GM19455 (cell line): ENCODE measurements around the gene ELAVL1.
"Not testable (repeated sequence)": the region's sequence is repeated elsewhere in the genome, so short reads cannot be mapped to it uniquely, and the experiment has no call there.

ENCODE experiments used
- ATAC-seq: cut with Tn5 transposase; IDR thresholded peaks from one replicate; pipeline ENCODE4 v1.9.1; 2021; ENCODE audit not compliant: unreplicated experiment

ELAVL1 gene

GRCh38 chr19:8005534-8006256 is at the start of gene ELAVL1:
TSS of gene ELAVL1 (minus strand) at chr19:8005641. CDS start at chr19:7991815, 13,826 bp downstream.
- peak; percentile 64 for ATAC-seq

DNA sequence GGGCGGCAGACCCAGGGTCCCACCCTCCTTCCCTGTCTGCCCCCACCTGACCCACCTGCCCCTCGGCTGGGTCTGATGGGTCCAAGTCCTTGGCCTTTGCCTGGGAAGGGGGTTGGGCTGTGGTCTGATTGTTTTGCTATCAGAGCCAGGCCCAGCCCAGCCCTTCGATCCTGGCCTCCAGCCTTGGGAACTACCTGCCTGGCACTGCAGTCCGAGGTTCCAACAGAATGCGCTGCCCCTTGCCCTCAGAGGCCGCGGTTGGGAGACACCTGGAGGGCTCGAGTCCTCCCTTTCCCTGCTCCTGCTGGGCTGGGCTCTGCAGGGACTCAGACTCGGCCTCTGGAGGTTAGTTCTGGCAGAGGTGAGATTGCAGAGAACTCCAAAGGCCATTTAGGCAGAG is 48.7 kb upstream of the ELAVL1 start:
- no peak for ATAC-seq

- no peak for ATAC-seq
These were observed 47.0 kb upstream of the ELAVL1 start, which contains the start of gene CCL25 for GRCh38 chr19:8052464-8052859. TSS of gene CCL25 (plus strand) at chr19:8052760. CDS start at chr19:8053050, 290 bp downstream.

DNA sequence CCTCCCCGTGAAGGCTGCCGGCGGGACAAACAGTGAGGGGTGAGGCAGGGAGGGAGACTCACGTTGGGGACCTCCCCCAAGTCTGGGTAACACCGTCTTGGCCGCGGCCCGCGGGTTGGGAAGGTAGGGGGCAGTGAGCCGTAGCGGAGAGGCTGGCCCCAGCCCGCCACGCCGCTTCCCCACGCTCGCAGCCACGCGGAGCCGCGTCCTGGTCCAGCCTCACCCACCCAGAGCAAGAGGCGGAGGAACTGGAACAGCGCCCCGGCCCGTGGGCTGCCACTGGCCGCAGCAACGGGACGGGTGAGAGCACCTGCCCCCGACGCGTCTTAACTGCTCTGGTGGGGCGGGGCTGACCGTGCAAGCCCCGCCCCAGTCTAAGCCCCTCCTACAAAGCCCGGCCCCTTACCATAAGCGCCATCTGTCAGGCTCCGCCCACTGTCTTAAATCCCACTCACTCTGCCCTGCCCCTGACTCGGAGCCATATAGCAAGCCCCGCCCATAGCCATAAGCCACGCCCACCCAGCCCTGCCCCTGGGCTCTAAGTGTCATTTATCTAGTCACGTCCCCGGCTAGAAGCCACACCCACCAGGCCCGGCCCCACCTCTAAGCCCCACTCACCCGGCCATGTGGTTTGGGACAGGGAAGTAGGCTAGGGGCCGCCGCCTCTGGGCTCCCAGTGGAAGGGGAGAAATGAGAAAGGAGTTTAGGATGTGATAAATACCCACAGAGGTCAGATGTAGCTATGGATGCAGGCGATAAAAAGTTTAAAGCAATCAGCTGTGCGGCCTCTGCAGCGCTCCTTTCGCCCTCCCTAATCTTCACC is 45.0 kb upstream of the ELAVL1 start:
- peak; percentile 76 for ATAC-seq

DNA sequence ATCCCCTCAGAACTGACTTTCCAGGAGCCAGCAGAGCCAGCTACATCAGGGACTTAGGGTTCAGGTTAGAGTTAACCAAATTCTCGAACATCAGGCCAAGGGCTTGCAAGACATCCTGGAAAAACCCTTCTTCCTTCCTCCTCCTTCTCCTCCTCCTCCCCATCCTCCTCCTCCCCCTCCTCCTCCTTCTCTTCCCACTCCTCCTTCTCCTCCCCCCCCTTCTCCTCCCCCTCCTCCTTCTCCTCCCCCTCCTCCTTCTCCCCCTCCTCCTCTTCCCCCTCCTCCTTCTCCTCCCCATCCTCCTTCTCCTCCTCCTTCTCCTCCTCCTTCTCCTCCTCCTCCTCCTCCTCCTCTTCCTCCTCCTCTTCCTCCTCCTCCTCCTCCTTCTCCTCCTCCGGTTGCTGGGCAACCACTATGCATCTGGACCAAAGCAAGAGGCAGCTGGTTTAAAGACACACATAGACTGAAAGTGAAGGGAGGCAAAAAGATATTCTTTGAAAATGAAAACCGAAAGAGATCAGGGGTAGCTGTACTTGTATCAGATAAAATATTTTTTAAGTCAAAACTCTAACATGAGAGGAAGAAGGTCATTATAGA is 41.2 kb upstream of the ELAVL1 start:
- ATAC-seq = no peak

DNA sequence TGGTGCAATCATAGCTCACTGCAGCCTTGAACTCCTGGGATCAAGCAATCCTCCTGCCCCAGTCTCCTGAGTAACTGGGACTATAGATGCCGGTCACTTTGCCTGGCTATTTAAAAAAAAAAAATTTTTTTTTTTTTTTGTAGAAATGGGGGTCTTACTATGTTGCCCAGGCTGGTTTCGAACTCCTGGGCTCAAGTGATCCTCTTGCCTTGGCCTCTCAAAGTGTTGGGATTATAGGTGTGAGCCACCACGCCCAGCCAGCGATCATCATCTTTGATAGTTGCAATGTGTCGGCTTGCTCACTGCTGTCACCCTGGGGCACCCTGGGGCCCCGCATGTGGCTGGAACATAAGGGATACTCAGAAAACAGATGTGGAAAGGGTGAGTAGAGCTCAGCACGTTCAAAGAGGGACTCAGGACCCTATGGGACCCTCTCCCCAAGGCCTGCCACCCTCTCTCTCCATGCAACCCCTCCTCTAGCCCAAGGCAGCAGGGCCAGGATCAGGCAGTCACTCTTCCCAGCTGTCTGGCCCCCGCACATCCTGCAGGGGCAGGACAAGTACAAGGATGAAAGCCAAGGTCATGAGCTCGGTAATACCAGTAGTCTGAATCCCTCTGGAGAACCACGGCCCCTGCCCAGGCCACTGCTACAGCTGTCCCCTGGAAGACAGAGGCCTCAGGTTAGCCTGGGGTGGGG is 40.6 kb upstream of the ELAVL1 start:
- no peak for ATAC-seq

GRCh38 chr19:8044018-8044417 is 38.6 kb upstream of the ELAVL1 start:
- no peak for ATAC-seq

- ATAC-seq = no peak
These were observed 37.5 kb upstream of the ELAVL1 start for GRCh38 chr19:8042900-8043299.

DNA sequence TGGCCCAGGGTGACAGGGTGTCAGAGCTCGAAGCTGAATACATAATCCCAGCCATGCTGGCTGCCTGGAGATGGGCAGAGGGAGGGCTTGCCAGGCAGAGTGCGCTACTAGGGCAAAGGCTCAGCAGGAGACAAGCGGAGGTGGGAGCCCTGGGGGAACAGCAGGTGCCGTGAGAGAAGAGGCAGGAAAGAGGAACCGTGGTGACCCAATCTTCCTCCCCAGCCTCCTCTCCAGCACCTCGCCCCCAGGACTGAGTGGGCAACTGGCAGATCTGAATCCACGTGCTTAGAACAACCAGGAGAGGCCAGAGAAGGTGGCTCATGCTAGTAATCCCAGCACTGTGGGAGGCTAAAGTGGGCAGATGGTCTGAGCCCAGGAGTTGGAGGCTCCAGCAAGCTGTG is 36.1 kb upstream of the ELAVL1 start:
- no peak for ATAC-seq

DNA sequence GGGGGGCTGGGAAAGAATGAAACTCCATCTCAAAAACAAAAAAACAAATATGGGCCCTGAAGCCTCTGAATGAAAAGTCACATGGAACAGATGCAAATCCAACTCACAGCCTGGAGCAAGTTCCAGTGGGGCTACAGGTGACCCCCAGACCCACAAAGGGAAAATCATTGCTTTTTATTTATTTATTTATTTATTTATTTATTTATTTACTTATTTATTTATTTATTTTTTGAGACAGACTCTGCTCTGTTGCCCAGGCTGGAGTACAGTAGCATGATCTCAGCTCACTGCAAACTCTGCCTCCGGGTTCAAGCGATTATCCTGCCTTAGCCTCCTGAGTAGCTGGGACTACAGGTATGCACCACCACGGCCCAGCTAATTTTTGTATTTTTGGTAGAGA is 33.8 kb upstream of the ELAVL1 start:
- no peak for ATAC-seq

DNA sequence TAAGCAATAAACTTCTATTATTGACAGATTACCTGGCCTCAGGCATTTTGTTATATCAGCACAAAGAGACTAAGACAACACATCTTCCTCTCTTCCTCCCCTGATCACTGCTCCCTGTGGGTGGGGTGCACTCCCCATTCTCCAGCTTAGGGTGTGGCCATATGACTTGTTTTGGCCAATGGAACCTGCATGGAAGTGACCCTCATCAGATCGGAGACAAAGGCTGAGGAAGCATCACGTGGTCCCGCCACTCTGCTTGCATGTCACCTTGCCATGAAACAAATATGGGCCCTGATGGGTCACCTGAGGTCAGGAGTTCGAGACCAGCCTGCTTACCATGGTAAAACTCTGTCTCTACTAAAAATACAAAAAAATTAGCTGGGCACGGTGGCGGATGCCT is 33.4 kb upstream of the ELAVL1 start:
- no peak for ATAC-seq

DNA sequence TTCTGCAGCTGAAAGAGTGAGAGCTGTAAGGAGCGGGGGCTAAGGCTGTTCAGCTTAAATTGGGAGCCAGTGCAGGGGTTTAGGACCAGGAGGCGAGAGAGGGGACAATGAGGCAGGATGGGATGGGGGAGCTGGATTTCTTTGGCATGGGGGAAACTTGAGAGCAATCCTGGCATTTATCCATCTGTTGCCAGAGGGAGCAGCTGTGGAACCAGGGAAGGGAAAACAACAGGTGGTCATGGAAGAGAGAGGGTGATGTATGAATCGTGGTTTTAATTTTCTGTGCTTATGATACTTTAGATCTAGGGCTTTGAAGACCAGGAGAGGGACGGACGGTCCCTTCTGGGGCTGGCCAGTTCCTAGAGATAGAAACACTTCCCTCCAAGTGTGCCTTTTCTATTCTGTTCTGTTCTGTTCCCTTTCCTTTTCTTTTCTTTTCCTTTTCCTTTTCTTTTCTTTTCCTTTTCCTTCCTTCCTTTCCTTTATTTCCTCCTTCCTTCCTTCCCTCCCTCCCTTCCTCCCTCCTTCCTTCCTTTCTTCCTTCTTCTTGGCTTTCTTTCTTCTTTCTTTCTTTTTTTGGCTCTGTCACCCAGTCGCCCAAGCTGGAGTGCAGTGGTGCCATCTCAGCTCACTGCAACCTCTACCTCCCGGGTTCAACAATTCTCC is 31.1 kb upstream of the ELAVL1 start:
- ATAC-seq = no peak

- no peak for ATAC-seq
These were observed 28.7 kb upstream of the ELAVL1 start for GRCh38 chr19:8034178-8034525.

GRCh38 chr19:8033287-8034177 is 28.1 kb upstream of the ELAVL1 start:
- not testable (repeated sequence) for ATAC-seq

DNA sequence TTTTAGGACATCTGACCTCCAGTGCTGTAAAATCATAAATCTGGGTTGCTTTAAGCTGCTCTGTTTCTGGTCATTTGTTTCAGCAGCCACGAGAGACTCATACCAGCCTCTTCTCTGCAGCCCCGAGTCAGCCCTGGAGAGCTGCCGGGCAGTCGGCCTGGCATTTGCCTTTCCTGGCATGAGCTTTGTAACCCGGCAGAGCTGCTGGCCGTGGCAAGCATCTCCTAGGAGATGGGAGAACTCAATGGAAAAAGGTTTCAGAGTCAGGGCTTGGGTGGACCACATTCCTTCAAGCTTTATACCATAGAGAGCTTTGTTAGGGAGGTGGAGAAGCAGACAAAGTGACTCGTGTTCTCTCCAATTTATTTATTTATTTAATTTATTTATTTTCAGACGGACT is 25.5 kb upstream of the ELAVL1 start:
- no peak for ATAC-seq

DNA sequence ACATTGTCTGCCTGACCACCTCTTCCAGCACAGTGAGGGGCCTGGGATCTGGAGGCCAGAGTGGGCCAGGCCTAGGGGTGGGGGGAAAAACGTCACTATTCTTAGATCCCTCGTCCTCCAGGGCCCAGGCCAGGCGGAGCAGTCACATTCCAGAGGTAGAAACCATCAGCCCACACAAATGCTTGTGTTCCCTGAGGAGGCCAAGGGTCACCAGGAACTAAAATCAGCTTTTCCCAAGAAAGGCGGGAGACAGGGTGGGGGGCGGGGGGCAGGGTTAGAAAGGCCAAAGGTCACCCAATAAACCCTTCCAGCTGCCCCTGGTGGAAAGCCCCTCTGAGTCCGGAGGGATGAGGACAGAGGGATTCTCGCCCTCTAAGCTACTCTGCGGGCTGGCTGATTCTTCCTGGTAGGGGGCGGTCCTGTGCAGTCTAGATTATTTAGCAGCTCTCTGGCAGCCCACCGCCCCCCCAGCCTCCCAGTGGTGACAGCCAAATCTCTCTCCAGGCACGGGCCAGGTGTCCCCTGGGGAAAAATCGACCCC is 23.6 kb upstream of the ELAVL1 start:
- no peak for ATAC-seq

- no peak for ATAC-seq
These were observed 19.9 kb upstream of the ELAVL1 start for GRCh38 chr19:8025316-8025715.

- not testable (repeated sequence) for ATAC-seq
These were observed 18.8 kb upstream of the ELAVL1 start for GRCh38 chr19:8024256-8024655.

GRCh38 chr19:8023371-8023770 is 17.9 kb upstream of the ELAVL1 start:
- no peak for ATAC-seq

DNA sequence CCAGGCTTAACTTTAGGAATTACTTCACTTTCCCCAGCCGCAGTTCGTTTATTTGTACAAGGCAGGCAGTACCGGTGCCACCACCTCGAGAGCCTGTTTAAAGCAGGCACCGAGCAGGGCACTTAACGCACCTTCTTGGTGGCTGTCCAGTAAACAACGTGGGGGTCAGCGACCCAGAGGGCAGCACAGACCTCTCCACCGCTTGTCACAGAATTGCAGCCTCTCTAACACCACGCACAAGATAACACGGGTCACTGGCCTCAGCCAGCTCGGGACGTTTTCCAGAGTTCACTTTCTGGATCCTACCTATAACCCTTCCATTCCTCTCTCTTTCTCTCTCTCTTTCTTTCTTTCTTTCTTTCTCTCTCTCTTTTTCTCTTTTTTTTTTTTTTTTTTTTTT is 16.8 kb upstream of the ELAVL1 start:
- no peak for ATAC-seq
